SK-N-SH treated with all-trans-retinoic acid at 6 μM for 48 hours (cell line): ENCODE results near the gene LARGE1.

ENCODE experiments used
- GLIS3 ChIP-seq: fragments of 250-450 bp; sonication (Bioruptor Pico); IDR thresholded peaks from 2 replicates; pipeline ENCODE4 v1.5.0; 2020; ENCODE audit warnings: mild to moderate bottlenecking, moderate library complexity
- PATZ1 ChIP-seq: fragments of 250-450 bp; sonication (Bioruptor Pico); IDR thresholded peaks from 2 replicates; pipeline ENCODE4 v1.8.0; 2020; ENCODE audit warnings: mild to moderate bottlenecking, moderate library complexity, borderline replicate concordance
- PPARA ChIP-seq: fragments of 250-450 bp; sonication (Bioruptor Pico); IDR thresholded peaks from 2 replicates; pipeline ENCODE4 v1.5.0; 2020; ENCODE audit warnings: mild to moderate bottlenecking, borderline replicate concordance
- RARB ChIP-seq: fragments of 250-450 bp; sonication (Bioruptor Pico); IDR thresholded peaks from 2 replicates; pipeline ENCODE4 v1.8.0; 2021; ENCODE audit warnings: mild to moderate bottlenecking, moderate library complexity

GRCh38 chr22:33908171-33909074 lies 11.9 kb downstream of the LARGE1 start:
- no peak for TF ChIP-seq GLIS3 (CRISPR knock-in tag)
- no peak for TF ChIP-seq PATZ1 (CRISPR knock-in tag)
- TF ChIP-seq PPARA (CRISPR knock-in tag): no peak
- no peak for TF ChIP-seq RARB (CRISPR knock-in tag)
